Liver (tissue), 3 donors: Measurements from ENCODE around the gene TRMT11.

ENCODE experiments used
- RXRA ChIP-seq, 2 donors: IDR thresholded peaks; 2 replicates each; pipeline ENCODE4 v1.6.1; 2017 to 2018; ENCODE audit warnings: antibody characterized with exemption in 2 of 2, mild to moderate bottlenecking in 1 of 2
- TF ChIP-seq, protein P1 (sequence below): fragments of 150-350 bp; IDR thresholded peaks from 2 replicates; pipeline ENCODE4 v1.5.1; 2017; ENCODE audit warnings: improper control_type of control experiment, low read depth, low read length; ENCODE audit not compliant: missing input control
- donor health status: healthy.
- donor health status: healthy.

- TF ChIP-seq, protein P1, sequence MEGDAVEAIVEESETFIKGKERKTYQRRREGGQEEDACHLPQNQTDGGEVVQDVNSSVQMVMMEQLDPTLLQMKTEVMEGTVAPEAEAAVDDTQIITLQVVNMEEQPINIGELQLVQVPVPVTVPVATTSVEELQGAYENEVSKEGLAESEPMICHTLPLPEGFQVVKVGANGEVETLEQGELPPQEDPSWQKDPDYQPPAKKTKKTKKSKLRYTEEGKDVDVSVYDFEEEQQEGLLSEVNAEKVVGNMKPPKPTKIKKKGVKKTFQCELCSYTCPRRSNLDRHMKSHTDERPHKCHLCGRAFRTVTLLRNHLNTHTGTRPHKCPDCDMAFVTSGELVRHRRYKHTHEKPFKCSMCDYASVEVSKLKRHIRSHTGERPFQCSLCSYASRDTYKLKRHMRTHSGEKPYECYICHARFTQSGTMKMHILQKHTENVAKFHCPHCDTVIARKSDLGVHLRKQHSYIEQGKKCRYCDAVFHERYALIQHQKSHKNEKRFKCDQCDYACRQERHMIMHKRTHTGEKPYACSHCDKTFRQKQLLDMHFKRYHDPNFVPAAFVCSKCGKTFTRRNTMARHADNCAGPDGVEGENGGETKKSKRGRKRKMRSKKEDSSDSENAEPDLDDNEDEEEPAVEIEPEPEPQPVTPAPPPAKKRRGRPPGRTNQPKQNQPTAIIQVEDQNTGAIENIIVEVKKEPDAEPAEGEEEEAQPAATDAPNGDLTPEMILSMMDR = no peak
- no peak for TF ChIP-seq RXRA (IDR thresholded peaks at IDR 0.05)
Measured at GRCh38 chr6:126020305-126021050, 34.1 kb downstream of the TRMT11 start.
